ENCODE data around the gene GALR1.

GALR1 gene

DNA sequence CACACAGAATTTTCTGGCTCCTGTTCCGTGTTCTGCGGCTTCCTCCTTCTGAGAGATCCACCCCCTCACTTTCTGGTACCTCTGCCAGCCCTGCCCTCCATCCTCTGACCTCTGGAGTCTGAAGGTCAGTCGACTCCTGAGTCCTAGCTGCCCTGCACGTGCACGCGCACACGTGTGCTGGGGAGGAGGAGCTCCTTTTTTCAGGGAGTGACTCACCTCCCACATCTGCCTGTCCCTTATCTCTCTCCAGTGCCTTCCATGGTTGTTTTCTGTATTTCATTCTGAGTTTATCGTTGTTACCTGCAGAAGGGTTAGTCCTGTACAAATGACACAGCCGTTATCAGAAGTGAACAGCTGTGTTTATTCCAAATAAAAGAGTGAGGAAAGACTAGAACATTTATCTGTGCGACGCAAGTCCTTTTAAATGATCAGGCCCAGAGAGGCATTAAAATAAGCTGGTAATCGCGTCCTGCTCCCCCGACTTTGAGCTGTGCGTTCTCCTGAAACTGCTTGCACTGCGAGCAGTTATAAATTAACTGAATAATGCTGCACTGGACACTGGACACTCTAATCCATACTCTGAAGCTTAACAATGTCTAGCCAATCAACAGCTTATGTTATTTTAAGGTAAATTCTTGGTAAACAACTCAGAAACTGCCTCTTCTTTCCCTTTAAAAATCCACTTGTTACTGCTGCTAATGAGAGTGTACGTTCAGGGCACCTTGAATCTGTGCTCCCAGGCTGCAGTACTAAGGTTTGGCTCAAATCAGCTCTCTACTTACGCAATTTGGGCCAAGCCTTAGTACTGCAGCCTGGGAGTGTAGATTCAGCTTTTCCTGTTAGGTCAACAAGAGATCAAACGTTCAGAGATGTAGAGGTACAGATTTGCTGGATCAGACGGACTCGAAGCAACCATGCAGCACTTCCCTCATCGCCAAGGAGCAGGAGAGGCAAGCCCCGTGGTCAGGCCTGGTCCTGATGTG lies 72.5 kb downstream of the GALR1 start:
- DNase-seq: no peak

DNA sequence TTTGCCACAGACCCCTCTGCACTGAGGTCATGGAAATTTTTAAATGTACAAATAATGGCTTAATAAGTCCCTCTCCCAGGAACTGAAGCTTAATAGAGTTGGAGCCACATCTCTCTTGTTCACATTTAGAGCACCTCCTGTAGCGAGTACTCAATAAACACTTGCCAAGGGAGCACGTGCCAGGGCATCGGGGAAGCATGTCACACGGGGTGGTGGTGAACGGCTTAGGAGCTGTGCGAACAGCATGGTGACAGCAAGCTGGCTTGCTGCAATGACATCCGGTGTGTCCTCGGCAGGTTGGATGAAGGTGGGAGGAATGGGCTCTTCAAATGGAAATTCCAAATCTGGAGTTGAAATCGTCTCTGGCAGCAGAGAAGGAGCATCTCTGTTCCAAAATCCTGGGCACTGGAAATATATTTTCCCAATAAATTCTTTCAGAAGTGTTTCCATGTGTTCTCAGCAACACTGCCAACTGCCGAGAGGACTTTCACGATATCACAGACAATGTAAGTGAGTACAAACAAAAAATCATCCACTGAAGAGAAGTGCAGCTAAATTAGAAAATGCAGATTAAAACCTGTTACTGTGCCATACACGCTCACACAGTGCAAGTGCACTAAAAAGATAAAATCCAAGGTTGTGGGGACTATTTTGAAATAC lies 74.1 kb downstream of the GALR1 start:
- no peak for DNase-seq

All from retina (tissue), 1 donor.